ENCODE data around the gene SCLY. TPM values are rescaled to one million over a fixed set of nuclear protein-coding genes. Genes with fewer than 3 reads are reported as not detected.

Gene SCLY
- total and polyA plus RNA-seq, 2 of the 8 experiments (the other 6 are each of a cell fraction or from before 2014, with no cell fraction given), result 79.0 to 79.5 TPM

GRCh38 chr2:238126338-238126737 lies 65.5 kb downstream of the SCLY start:
- Histone ChIP-seq H3K18ac (ENCODE audit: extremely low read depth, low read length) (no peak overlapping the region), H2BK120ac (replicated peaks; ENCODE audit: low read depth, low read length) (peak overlapping the region; percentile 64), H2BK20ac (ENCODE audit: low read length) (0 out of 2 replicates have a peak overlapping the region, but pooled peaks have one; percentile 6), H3K23me2 (ENCODE audit: low read depth, low read length) (peaks cover 15% of the 10 kb centered on the region), H2BK5ac (ENCODE audit: low read depth, low read length) (no peak overlapping the region; the same call in 1 of the 2 replicates), H3K23ac (ENCODE audit: insufficient read length) (peak overlapping the region; percentile 6), H4K20me1 (replicated peaks in 1 of 2; ENCODE audit: control insufficient read depth in 1 of 2, insufficient read depth in 2 of 2, low read length in 2 of 2) (peaks cover 0 to 14% of the 10 kb centered on the region in 2 experiments), H3K27me3 (replicated peaks in 1 of 4; ENCODE audit: control insufficient read depth in 3 of 4, extremely low read depth in 1 of 4, insufficient read depth in 3 of 4, low read length in 3 of 4) (no peaks in the 10 kb centered on the region), H2AK5ac (ENCODE audit: low read depth, low read length) (peak overlapping the region; percentile 94), H3K4me2 (ENCODE audit: insufficient read depth in 1 of 2, low read depth in 2 of 2, low read length in 2 of 2) (no peak overlapping the region; a peak in 1 of 4 replicates), H3K4ac (replicated peaks; ENCODE audit: insufficient read length, low read depth, low read length) (no peak overlapping the region), H3K9ac (replicated peaks in 1 of 4; ENCODE audit: extremely low read depth in 1 of 4, low read depth in 3 of 4, low read length in 3 of 4) (no peak overlapping the region), H3K27ac (ENCODE audit: low read depth, low read length) (no peak overlapping the region), H3K4me1 (replicated peaks in 1 of 4; ENCODE audit: control insufficient read depth in 3 of 4, insufficient read depth in 4 of 4, low read length in 3 of 4) (peaks cover 0 to 13% (median 0%) of the 10 kb centered on the region in 4 experiments; a peak in 2 of 7 replicates), H3K79me1 (ENCODE audit: low read depth, low read length) (no peaks in the 10 kb centered on the region), H4K5ac (ENCODE audit: insufficient read length, low read depth, low read length) (no peak overlapping the region), H2BK12ac (ENCODE audit: low read depth, low read length) (peak overlapping the region; percentile 68; the same call in 1 of the 2 replicates), H4K91ac (replicated peaks; ENCODE audit: insufficient read length, low read length) (peak overlapping the region; percentile 95), H3K79me2 (ENCODE audit: control insufficient read depth in 1 of 2, insufficient read depth in 2 of 2, low read length in 2 of 2) (no peaks in the 10 kb centered on the region), H3K4me3 (ENCODE audit: extremely low read depth in 1 of 4, insufficient read depth in 2 of 4, low read depth in 3 of 4, low read length in 4 of 4) (no peak overlapping the region), H4K8ac (ENCODE audit: extremely low read depth, insufficient read depth, low read length) (no peak overlapping the region), H3K9me3 (ENCODE audit: insufficient read depth in 2 of 2, low read depth in 1 of 2, low read length in 1 of 2) (0 out of 4 replicates have a peak, but pooled peaks cover 0 to 4% of the 10 kb centered on the region in 2 experiments), H3K14ac (ENCODE audit: insufficient read length) (no peak overlapping the region), H3K36me3 (ENCODE audit: control insufficient read depth in 2 of 4, insufficient read depth in 4 of 4, low read length in 3 of 4) (no peaks in the 10 kb centered on the region; a peak in 1 of 8 replicates), H3K56ac (replicated peaks; ENCODE audit: insufficient read length, low read depth, low read length) (peak overlapping the region; percentile 65), H2AFZ (ENCODE audit: low read length) (no peak overlapping the region), H2BK15ac (ENCODE audit: low read length) (0 out of 2 replicates have a peak overlapping the region, but pooled peaks have one; percentile 48)
- no peak for DNase-seq (ENCODE audit: low read depth in 1 of 2, low spot score in 2 of 2)
- TF ChIP-seq CREB1 (IDR thresholded peaks at IDR 0.05), result no peak
- no peak for TF ChIP-seq SIRT6 (IDR thresholded peaks at IDR 0.05; ENCODE audit: low read length)
- no peak for TF ChIP-seq BCL11A (IDR thresholded peaks at IDR 0.05; ENCODE audit: low read depth in 2 of 2, low read length in 2 of 2)
- TF ChIP-seq NANOG (IDR thresholded peaks at IDR 0.05; ENCODE audit: insufficient read depth, low read depth, low read length, poor library complexity, severe bottlenecking), result no peak
- no peak for TF ChIP-seq POLR2A (IDR thresholded peaks at IDR 0.05; ENCODE audit: control extremely low read depth in 1 of 2, low read depth in 2 of 2, low read length in 2 of 2)
- TF ChIP-seq MAFK (IDR thresholded peaks at IDR 0.05; ENCODE audit: low read depth, low read length), result no peak
- no peak for TF ChIP-seq CBX8 (IDR thresholded peaks at IDR 0.05; ENCODE audit: borderline replicate concordance, low read depth, low read length)
- no peak for TF ChIP-seq SP1 (IDR thresholded peaks at IDR 0.05; ENCODE audit: low read depth, low read length)
- no peak for TF ChIP-seq HDAC2 (IDR thresholded peaks at IDR 0.05; ENCODE audit: borderline replicate concordance in 1 of 2, low read depth in 2 of 2, low read length in 2 of 2)
- ChIA-PET POLR2A (ENCODE audit: partially characterized antibody) (no interaction called here), CTCF (ENCODE audit: partially characterized antibody) (no interaction called here)
- WGBS, 2 experiments (ENCODE audit: extremely low coverage in 1 of 2, insufficient coverage in 1 of 2, insufficient read length in 1 of 2, insufficient replicate concordance in 2 of 2, low coverage in 1 of 2, low lambda C conversion rate in 2 of 2, missing lambda C conversion rate in 1 of 2), result 93% methylated on average over 2 of the region's 2 CpGs; no CpG with 5 or more reads in 1 of the 2 experiments
- FAIRE-seq, result peak; percentile 68
